AG04449 (cell line): ENCODE data around the gene REN.

ENCODE experiments used
- CTCF ChIA-PET: fragments of 350-600 bp; formaldehyde crosslinking; extraction: SDS; loops from one replicate; lab custom pipeline; 2021; ENCODE audit warnings: antibody characterized with exemption; lab: Yijun Ruan, JAX
- POLR2A ChIA-PET: fragments of 400-600, 350-600 bp; formaldehyde crosslinking; extraction: SDS; loops from one replicate; lab custom pipeline; 2020; ENCODE audit warnings: antibody characterized with exemption, inconsistent platforms; lab: Yijun Ruan, JAX
- DNase-seq: peaks from one replicate; pipeline ENCODE4 v3.0.0-alpha.2; 2010; ENCODE audit warnings: low read depth, low spot score
- H3K4me3 ChIP-seq: 2 replicates; pipeline ENCODE4 v1.5.1; 2011; ENCODE audit warnings: low read depth, mild to moderate bottlenecking, control low read depth, low read length
- CTCF ChIP-seq: IDR thresholded peaks from one replicate; pipeline ENCODE4 v1.5.1; 2011; ENCODE audit warnings: mild to moderate bottlenecking, moderate library complexity, low read length, control low read depth, inconsistent platforms; ENCODE audit not compliant: insufficient read depth; ENCODE audit errors: missing control alignments

REN gene

GRCh38 chr1:204116539-204116938 is 49.6 kb downstream of the REN start:
- ChIA-PET POLR2A (no interaction called here), CTCF (interaction anchor here (1.5 to 4.1 kb wide), 4 partner anchors 9 to 246 kb away, joined by 6 to 42 read pairs (median 8); no protein-coding TSS in a partner anchor)
- no peak overlapping the region for H3K4me3 ChIP-seq
- no peak for DNase-seq
- no peak for TF ChIP-seq CTCF

GRCh38 chr1:204115116-204115515 is 51.0 kb downstream of the REN start:
- ChIA-PET POLR2A (no interaction called here), CTCF (interaction anchor here (2.2 to 4.1 kb wide), 2 partner anchors 10 to 14 kb away, joined by 7 to 42 read pairs; no protein-coding TSS in a partner anchor)
- no peak for DNase-seq
- no peak for TF ChIP-seq CTCF
- no peak overlapping the region for H3K4me3 ChIP-seq

GRCh38 chr1:204114606-204115005 is 51.5 kb downstream of the REN start:
- POLR2A ChIA-PET, result no interaction called here
- no peak overlapping the region for H3K4me3 ChIP-seq
- no peak for TF ChIP-seq CTCF
- CTCF ChIA-PET, result interaction anchor here (1.7 to 4.8 kb wide), 3 partner anchors 14 to 244 kb away, joined by 4 to 19 read pairs (median 16); no protein-coding TSS in a partner anchor
- no peak for DNase-seq

DNA sequence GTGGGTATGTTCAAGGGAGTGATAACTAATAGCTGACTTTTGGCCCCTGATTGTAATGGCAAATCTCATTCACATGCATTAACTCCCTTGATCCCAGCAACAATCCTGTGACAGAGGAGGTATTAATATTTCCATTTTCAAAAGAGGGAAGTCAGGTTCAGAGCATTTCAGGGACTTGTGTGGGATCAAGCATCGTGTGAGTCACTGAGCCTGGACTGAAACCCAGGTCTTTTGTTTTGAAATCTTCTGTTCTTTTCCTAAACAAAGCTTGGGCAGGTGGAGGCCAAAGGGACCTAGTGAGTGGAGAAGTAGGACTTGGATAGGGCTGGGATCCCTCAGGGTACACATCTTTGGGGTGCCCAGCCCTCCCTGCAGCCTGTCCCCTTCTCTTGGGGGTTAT is 52.2 kb downstream of the REN start:
- ChIA-PET POLR2A (no interaction called here), CTCF (interaction anchor here (0.6 to 4.8 kb wide), 5 partner anchors 15 to 267 kb away, joined by 3 to 19 read pairs (median 4); no protein-coding TSS in a partner anchor)
- no peak for DNase-seq
- TF ChIP-seq CTCF, result no peak
- no peak overlapping the region for H3K4me3 ChIP-seq

- TF ChIP-seq CTCF, result no peak
- no peak overlapping the region for H3K4me3 ChIP-seq
- no peak for DNase-seq
- ChIA-PET CTCF (interaction anchor here (0.6 to 4.8 kb wide), 5 partner anchors 16 to 266 kb away, joined by 3 to 19 read pairs (median 4); no protein-coding TSS in a partner anchor), POLR2A (no interaction called here)
Observed at GRCh38 chr1:204112876-204113730, 53.0 kb downstream of the REN start.
